HG02938 (cell line): ENCODE measurements around the gene DAZL.

Source experiments
- ATAC-seq: cut with Tn5 transposase; IDR thresholded peaks from one replicate; pipeline ENCODE4 v1.9.1; 2021; ENCODE audit warnings: mild to moderate bottlenecking, moderate library complexity; ENCODE audit not compliant: unreplicated experiment

The DAZL gene

GRCh38 chr3:16546186-16547010 lies 58.8 kb downstream of the DAZL start:
- ATAC-seq, result no peak

- ATAC-seq, result no peak
Observed at GRCh38 chr3:16545413-16546185, 59.6 kb downstream of the DAZL start.

- ATAC-seq, result no peak
Observed at GRCh38 chr3:16543242-16543864, 61.9 kb downstream of the DAZL start.

- no peak for ATAC-seq
Observed at GRCh38 chr3:16538507-16538906, 66.7 kb downstream of the DAZL start.

GRCh38 chr3:16536996-16537395 lies 68.2 kb downstream of the DAZL start:
- no peak for ATAC-seq
